Measurements from ENCODE around the gene KRT40.

GRCh38 chr17:40963838-40964237 is 20.3 kb downstream of the KRT40 start:
- TF ChIP-seq EGR1 (IDR thresholded peaks at IDR 0.05), result no peak
- no peak for TF ChIP-seq FOXM1 (IDR thresholded peaks at IDR 0.05; ENCODE audit: borderline replicate concordance, low read depth)
- no peak for TF ChIP-seq REST (IDR thresholded peaks at IDR 0.05; ENCODE audit: low read depth)
- no peak for TF ChIP-seq EP300 (IDR thresholded peaks at IDR 0.05; ENCODE audit: borderline replicate concordance)
- no peak for TF ChIP-seq USF1 (IDR thresholded peaks at IDR 0.05)
- TF ChIP-seq ZBTB7A (IDR thresholded peaks at IDR 0.05; ENCODE audit: low read depth), result no peak
- no peak for TF ChIP-seq TEAD4 (IDR thresholded peaks at IDR 0.05)
- no peak for TF ChIP-seq TAF1 (IDR thresholded peaks at IDR 0.05; ENCODE audit: low read depth)
- no peak for TF ChIP-seq TCF12 (IDR thresholded peaks at IDR 0.05; ENCODE audit: low read depth)
- no peak for TF ChIP-seq YY1 (IDR thresholded peaks at IDR 0.05; ENCODE audit: low read depth)
- no peak for TF ChIP-seq CREB1 (IDR thresholded peaks at IDR 0.05; ENCODE audit: low read depth)

Data from Ishikawa (cell line).